K562 (cell line): ENCODE data around the gene KIF5C. TPM values are rescaled to one million over a fixed set of nuclear protein-coding genes. Genes with fewer than 3 reads are reported as not detected.

Experiments used
- CREM ChIP-seq: IDR thresholded peaks from 2 replicates; pipeline ENCODE4 v1.6.1; 2014; ENCODE audit warnings: antibody characterized with exemption, low read depth
- MBD2 ChIP-seq: sonication (generic); IDR thresholded peaks from 2 replicates; pipeline ENCODE4 v1.6.1; 2016; ENCODE audit warnings: low read depth, borderline replicate concordance
- TAF1 ChIP-seq: IDR thresholded peaks from 2 replicates; pipeline ENCODE4 v1.6.1; 2011; ENCODE audit warnings: mild to moderate bottlenecking, low read length, moderate library complexity; ENCODE audit not compliant: insufficient read depth, control insufficient read depth, severe bottlenecking; ENCODE audit errors: extremely low read depth
- ZC3H8 ChIP-seq: fragments of 450-650 bp; IDR thresholded peaks from 2 replicates; pipeline ENCODE4 v1.6.1; 2017
- ZNF280B ChIP-seq: fragments of 250-450 bp; sonication (Bioruptor Pico); IDR thresholded peaks from 2 replicates; pipeline ENCODE4 v1.5.1; 2021; ENCODE audit warnings: mild to moderate bottlenecking
- ZNF318 ChIP-seq, 2 experiments: fragments of 450-650 bp; IDR thresholded peaks; 2 replicates each; pipeline ENCODE4 v1.6.1; 2016; ENCODE audit warnings: mild to moderate bottlenecking in 2 of 2, borderline replicate concordance in 1 of 2, low read depth in 1 of 2, moderate library complexity in 1 of 2
- ZNF75A ChIP-seq: fragments of 450-650 bp; formaldehyde crosslinking; IDR thresholded peaks from 2 replicates; pipeline ENCODE4 v1.4.0; 2020; ENCODE audit warnings: mild to moderate bottlenecking
- polyA plus RNA-seq, 8 experiments: library from polyadenylated mRNA; depleted of rRNA in 4 of 8; stranded (reverse) in 5 of 8; unstranded in 3 of 8; fragments of >200 nt; fragmentation: Nextera tagmentation in 2 of 8; fragmentation: Illumina TruSeq in 1 of 8; extraction: Ambion mirVana in 2 of 8; extraction: Trizol in 1 of 8; gene quantifications; 2 replicates each; pipeline versions ENCODE4 v1.2.1 to v1.2.3, GENCODE V29; 2011 to 2014; ENCODE audit warnings: inconsistent platforms in 1 of 8, missing spikeins in 1 of 8
- total RNA-seq, 7 experiments: library from RNA; depleted of rRNA in 6 of 7; stranded (reverse); fragments of >200 nt in 6 of 7; fragmentation: Illumina TruSeq in 2 of 7; extraction: Trizol in 2 of 7; gene quantifications; 2 replicates each; pipeline versions ENCODE4 v1.2.1 to v1.2.3, GENCODE V29; 2011 to 2021; ENCODE audit warnings: low replicate concordance in 1 of 7

KIF5C gene
- total and polyA plus RNA-seq, 9 of the 15 experiments (the other 6 are each of a cell fraction or from before 2014, with no cell fraction given), result 0.01 to 0.09 (median 0.01) TPM; not detected in 6

- TF ChIP-seq ZNF318 (IDR thresholded peaks at IDR 0.05; ENCODE audit: borderline replicate concordance in 1 of 2, low read depth in 1 of 2), result no peak
- TF ChIP-seq TAF1, result no peak
- TF ChIP-seq ZNF75A, result no peak
- TF ChIP-seq ZNF280B, result no peak
- TF ChIP-seq CREM, result no peak
- no peak for TF ChIP-seq MBD2
- TF ChIP-seq ZC3H8, result no peak
Observed at GRCh38 chr2:148896136-148896535, 21.1 kb downstream of the KIF5C start (continued).
